ENCODE measurements around the gene VAT1L. TPM values are rescaled to one million over a fixed set of nuclear protein-coding genes. Genes with fewer than 3 reads are reported as not detected.

The VAT1L gene
- total RNA-seq, 6 experiments from 2014 or later = 0.19 to 0.64 (median 0.51) TPM; not detected in 1

GRCh38 chr16:77856438-77857160, 68.2 kb downstream of the VAT1L start:
- H3K27me3 ChIP-seq = no peaks in the 10 kb centered on the region
- no peak overlapping the region for H3K4me3 ChIP-seq
- H3K27ac ChIP-seq = no peak overlapping the region
- H3K9me3 ChIP-seq = no peaks in the 10 kb centered on the region
- no peak for DNase-seq
- H3K4me1 ChIP-seq = no peaks in the 10 kb centered on the region
- no peaks in the 10 kb centered on the region for H3K36me3 ChIP-seq
- 49% methylated on average over 10 of the region's 11 CpGs for WGBS (ENCODE audit: insufficient coverage, low coverage, low lambda C conversion rate, missing lambda C conversion rate)
- no peak for ATAC-seq
- TF ChIP-seq CTCF (IDR thresholded peaks at IDR 0.05) (no peak), POLR2A (IDR thresholded peaks at IDR 0.05) (no peak)
- intact Hi-C loops (cut with DNase I) = no loop called here

GRCh38 chr16:77858060-77858459, 69.7 kb downstream of the VAT1L start:
- ATAC-seq = no peak
- 63% methylated on average over 6 of the region's 6 CpGs for WGBS (ENCODE audit: insufficient coverage, low coverage, low lambda C conversion rate, missing lambda C conversion rate)
- intact Hi-C loops (cut with DNase I) = no loop called here

GRCh38 chr16:77859493-77860232, 71.3 kb downstream of the VAT1L start:
- no peaks in the 10 kb centered on the region for H3K4me1 ChIP-seq
- H3K36me3 ChIP-seq = no peaks in the 10 kb centered on the region
- TF ChIP-seq CTCF (IDR thresholded peaks at IDR 0.05) = no peak
- no peak for TF ChIP-seq POLR2A (IDR thresholded peaks at IDR 0.05)
- H3K4me3 ChIP-seq = no peak overlapping the region
- H3K9me3 ChIP-seq = no peaks in the 10 kb centered on the region
- H3K27me3 ChIP-seq = no peaks in the 10 kb centered on the region
- H3K27ac ChIP-seq = no peak overlapping the region
- intact Hi-C loops (cut with DNase I) = no loop called here
- 60% methylated on average over 6 of the region's 11 CpGs for WGBS (ENCODE audit: insufficient coverage, low coverage, low lambda C conversion rate, missing lambda C conversion rate)
- ATAC-seq = no peak
- DNase-seq = no peak

More at GRCh38 chr16:77858060-77858459, 69.7 kb downstream of the VAT1L start:
- Histone ChIP-seq H3K4me1 (no peaks in the 10 kb centered on the region), H3K27ac (no peak overlapping the region), H3K27me3 (no peaks in the 10 kb centered on the region), H3K36me3 (no peaks in the 10 kb centered on the region), H3K4me3 (no peak overlapping the region), H3K9me3 (no peaks in the 10 kb centered on the region)
- DNase-seq = no peak
- TF ChIP-seq CTCF (IDR thresholded peaks at IDR 0.05) (no peak), POLR2A (IDR thresholded peaks at IDR 0.05) (no peak)

- intact Hi-C loops (cut with DNase I) = no loop called here
- DNase-seq (no peak), ATAC-seq (no peak)
- Histone ChIP-seq H3K4me1 (no peaks in the 10 kb centered on the region), H3K4me3 (no peak overlapping the region), H3K27me3 (no peaks in the 10 kb centered on the region), H3K36me3 (no peaks in the 10 kb centered on the region), H3K27ac (no peak overlapping the region), H3K9me3 (no peaks in the 10 kb centered on the region)
- 66% methylated on average over 3 of the region's 3 CpGs for WGBS (ENCODE audit: insufficient coverage, low coverage, low lambda C conversion rate, missing lambda C conversion rate)
- TF ChIP-seq CTCF (IDR thresholded peaks at IDR 0.05) = no peak
Observed at GRCh38 chr16:77860953-77861352, 72.6 kb downstream of the VAT1L start.

All from right lobe of liver (tissue), 6 donors.